Stimulated activated CD4-positive, alpha-beta T cell treated with anti-CD3 and anti-CD28 coated beads, Interleukin-4, amount 100 ng/mL, for 4 hours (primary cell): ENCODE data around the gene KCNIP1.
"Not testable (repeated sequence)": the region's sequence is repeated elsewhere in the genome, so short reads cannot be mapped to it uniquely, and the experiment has no call there.

Experiments used
- DNase-seq, 2 experiments: peaks; one replicate each; pipeline ENCODE4 v3.0.0-alpha.2; 2020

The KCNIP1 gene

GRCh38 chr5:170538696-170539586 is 35.1 kb downstream of the KCNIP1 start:
- no peak for DNase-seq

- no peak for DNase-seq
Measured at GRCh38 chr5:170540271-170540670, 36.5 kb downstream of the KCNIP1 start.

GRCh38 chr5:170541146-170541769 is 37.4 kb downstream of the KCNIP1 start:
- no peak for DNase-seq

GRCh38 chr5:170542691-170543293 is 39.0 kb downstream of the KCNIP1 start:
- DNase-seq: no peak

GRCh38 chr5:170545313-170545712 is 41.5 kb downstream of the KCNIP1 start:
- DNase-seq: no peak

GRCh38 chr5:170545811-170546210 is 42.0 kb downstream of the KCNIP1 start:
- DNase-seq: no peak

GRCh38 chr5:170546282-170546681 is 42.5 kb downstream of the KCNIP1 start:
- DNase-seq: no peak

GRCh38 chr5:170550382-170550781 is 46.6 kb downstream of the KCNIP1 start:
- not testable (repeated sequence) for DNase-seq

GRCh38 chr5:170551076-170551475 is 47.3 kb downstream of the KCNIP1 start:
- no peak for DNase-seq

GRCh38 chr5:170551622-170552021 is 47.8 kb downstream of the KCNIP1 start:
- no peak for DNase-seq

GRCh38 chr5:170552621-170553115 is 48.8 kb downstream of the KCNIP1 start:
- no peak for DNase-seq

- DNase-seq: no peak
Measured at GRCh38 chr5:170553218-170553617, 49.4 kb downstream of the KCNIP1 start.

- no peak for DNase-seq
Measured at GRCh38 chr5:170554521-170555267, 50.9 kb downstream of the KCNIP1 start.

GRCh38 chr5:170557314-170557713 is 53.5 kb downstream of the KCNIP1 start:
- DNase-seq: no peak

GRCh38 chr5:170559296-170559695 is 55.5 kb downstream of the KCNIP1 start:
- no peak for DNase-seq

GRCh38 chr5:170560938-170561337 is 57.1 kb downstream of the KCNIP1 start:
- DNase-seq: no peak

GRCh38 chr5:170562166-170562874 is 58.5 kb downstream of the KCNIP1 start:
- DNase-seq: no peak

GRCh38 chr5:170562875-170563228 is 59.0 kb downstream of the KCNIP1 start:
- no peak for DNase-seq

- DNase-seq: no peak
Measured at GRCh38 chr5:170563824-170564567, 60.2 kb downstream of the KCNIP1 start.

- DNase-seq: no peak
Measured at GRCh38 chr5:170565072-170565471, 61.3 kb downstream of the KCNIP1 start.

GRCh38 chr5:170569101-170569500 is 65.3 kb downstream of the KCNIP1 start:
- no peak for DNase-seq

- no peak for DNase-seq
Measured at GRCh38 chr5:170570476-170570875, 66.7 kb downstream of the KCNIP1 start.
